HG03571 (cell line): ENCODE results near the gene KLHL22.

Experiments used
- ATAC-seq: cut with Tn5 transposase; IDR thresholded peaks from one replicate; pipeline ENCODE4 v1.9.1; 2021; ENCODE audit not compliant: unreplicated experiment

The KLHL22 gene

GRCh38 chr22:20434773-20435172, 60.8 kb downstream of the KLHL22 start:
- ATAC-seq = no peak

GRCh38 chr22:20434264-20434751, 61.3 kb downstream of the KLHL22 start:
- ATAC-seq = no peak

GRCh38 chr22:20433686-20434241, 61.8 kb downstream of the KLHL22 start:
- ATAC-seq = no peak

GRCh38 chr22:20433191-20433590, 62.4 kb downstream of the KLHL22 start:
- no peak for ATAC-seq

GRCh38 chr22:20432244-20432686, 63.3 kb downstream of the KLHL22 start:
- ATAC-seq = no peak

- no peak for ATAC-seq
These were observed 63.9 kb downstream of the KLHL22 start for GRCh38 chr22:20431511-20432192.

- no peak for ATAC-seq
These were observed 64.7 kb downstream of the KLHL22 start for GRCh38 chr22:20430720-20431510.

GRCh38 chr22:20430101-20430719, 65.4 kb downstream of the KLHL22 start:
- no peak for ATAC-seq

GRCh38 chr22:20429254-20430100, 66.1 kb downstream of the KLHL22 start:
- ATAC-seq = no peak

- no peak for ATAC-seq
These were observed 66.9 kb downstream of the KLHL22 start for GRCh38 chr22:20428496-20429253.

GRCh38 chr22:20427945-20428417, 67.6 kb downstream of the KLHL22 start:
- no peak for ATAC-seq

- no peak for ATAC-seq
These were observed 68.3 kb downstream of the KLHL22 start for GRCh38 chr22:20427104-20427944.

GRCh38 chr22:20426259-20426615, 69.4 kb downstream of the KLHL22 start:
- no peak for ATAC-seq

GRCh38 chr22:20425566-20426258, 69.9 kb downstream of the KLHL22 start:
- ATAC-seq = no peak

- no peak for ATAC-seq
These were observed 70.5 kb downstream of the KLHL22 start for GRCh38 chr22:20424932-20425565.

GRCh38 chr22:20424568-20424931, 71.0 kb downstream of the KLHL22 start:
- ATAC-seq = no peak

GRCh38 chr22:20423906-20424551, 71.6 kb downstream of the KLHL22 start:
- no peak for ATAC-seq
